ENCODE results near the gene GJC2. TPM values are rescaled to one million over a fixed set of nuclear protein-coding genes. Genes with fewer than 3 reads are reported as not detected.

The GJC2 gene
- total RNA-seq, 4 donors from 2014 or later, result 0.88 to 0.94 TPM; not detected in 2

DNA sequence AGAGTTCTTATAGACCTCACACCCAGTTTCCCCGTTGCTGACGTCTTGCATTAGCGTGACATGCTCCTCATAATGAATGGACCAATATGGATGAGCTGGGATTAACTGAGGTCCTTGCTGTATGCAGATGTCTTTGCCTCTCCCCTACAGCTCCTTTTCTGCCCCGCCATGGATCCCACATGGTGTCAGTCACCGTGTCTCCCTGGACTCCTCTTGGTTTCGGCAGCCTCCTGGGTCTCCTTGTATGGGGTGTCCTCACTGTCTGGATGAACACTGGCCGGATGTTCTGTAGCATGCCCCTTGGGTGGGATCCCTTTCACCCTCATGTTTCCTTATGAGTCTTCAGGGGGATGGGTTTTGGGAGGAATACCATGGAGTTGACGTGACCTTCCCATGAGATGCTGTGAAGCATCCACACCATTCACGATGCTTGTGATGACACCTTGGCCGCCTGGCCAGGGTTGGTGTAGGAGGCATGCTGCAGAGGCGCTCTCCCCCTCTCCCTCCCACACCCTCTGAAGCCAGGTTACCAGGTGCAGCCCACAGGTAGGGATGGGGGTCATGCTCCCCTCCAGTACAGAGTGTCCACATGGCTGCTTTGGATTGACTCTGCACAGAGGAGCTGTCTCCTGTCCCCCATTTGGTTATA lies 4.4 kb downstream of the GJC2 start:
- Histone ChIP-seq H3K9me3 (no peaks in the 10 kb centered on the region), H3K27ac (no peak overlapping the region), H3K27me3 (no peaks in the 10 kb centered on the region), H3K4me1 (peaks cover 0 to 26% (median 0%) of the 10 kb centered on the region in 4 donors), H3K4me3 (no peak overlapping the region), H3K36me3 (peaks cover 0 to under 1% (median 0%) of the 10 kb centered on the region in 3 donors)
- no peak for TF ChIP-seq POLR2A (IDR thresholded peaks at IDR 0.05)
- TF ChIP-seq, protein P1, sequence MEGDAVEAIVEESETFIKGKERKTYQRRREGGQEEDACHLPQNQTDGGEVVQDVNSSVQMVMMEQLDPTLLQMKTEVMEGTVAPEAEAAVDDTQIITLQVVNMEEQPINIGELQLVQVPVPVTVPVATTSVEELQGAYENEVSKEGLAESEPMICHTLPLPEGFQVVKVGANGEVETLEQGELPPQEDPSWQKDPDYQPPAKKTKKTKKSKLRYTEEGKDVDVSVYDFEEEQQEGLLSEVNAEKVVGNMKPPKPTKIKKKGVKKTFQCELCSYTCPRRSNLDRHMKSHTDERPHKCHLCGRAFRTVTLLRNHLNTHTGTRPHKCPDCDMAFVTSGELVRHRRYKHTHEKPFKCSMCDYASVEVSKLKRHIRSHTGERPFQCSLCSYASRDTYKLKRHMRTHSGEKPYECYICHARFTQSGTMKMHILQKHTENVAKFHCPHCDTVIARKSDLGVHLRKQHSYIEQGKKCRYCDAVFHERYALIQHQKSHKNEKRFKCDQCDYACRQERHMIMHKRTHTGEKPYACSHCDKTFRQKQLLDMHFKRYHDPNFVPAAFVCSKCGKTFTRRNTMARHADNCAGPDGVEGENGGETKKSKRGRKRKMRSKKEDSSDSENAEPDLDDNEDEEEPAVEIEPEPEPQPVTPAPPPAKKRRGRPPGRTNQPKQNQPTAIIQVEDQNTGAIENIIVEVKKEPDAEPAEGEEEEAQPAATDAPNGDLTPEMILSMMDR (IDR thresholded peaks at IDR 0.05), result no peak
- no peak for DNase-seq

- no peak overlapping the region for H3K27ac ChIP-seq
- no peak for TF ChIP-seq POLR2A (IDR thresholded peaks at IDR 0.05)
- H3K9me3 ChIP-seq, result no peaks in the 10 kb centered on the region
- H3K36me3 ChIP-seq, result no peaks in the 10 kb centered on the region
- H3K4me1 ChIP-seq, result peaks cover 0 to 19% (median 0%) of the 10 kb centered on the region in 4 donors
- peak in 1 of 3 donors; percentile 46 for DNase-seq
- no peak overlapping the region for H3K4me3 ChIP-seq
- no peaks in the 10 kb centered on the region for H3K27me3 ChIP-seq
These were observed 5.2 kb downstream of the GJC2 start for GRCh38 chr1:228154670-228155571.

GRCh38 chr1:228155596-228156514 lies 6.1 kb downstream of the GJC2 start:
- peaks cover 0 to 9% (median 0%) of the 10 kb centered on the region in 4 donors for H3K4me1 ChIP-seq
- H3K27ac ChIP-seq, result no peak overlapping the region
- DNase-seq, result peak in 1 of 3 donors; percentile 31
- H3K9me3 ChIP-seq, result no peaks in the 10 kb centered on the region
- H3K27me3 ChIP-seq, result no peaks in the 10 kb centered on the region
- TF ChIP-seq, protein P1 (IDR thresholded peaks at IDR 0.05), result no peak
- TF ChIP-seq POLR2A (IDR thresholded peaks at IDR 0.05), result no peak
- H3K4me3 ChIP-seq, result no peak overlapping the region
- H3K36me3 ChIP-seq, result no peaks in the 10 kb centered on the region

- Histone ChIP-seq H3K4me3 (no peak overlapping the region), H3K4me1 (peaks cover 0 to 8% (median 0%) of the 10 kb centered on the region in 4 donors), H3K27ac (no peak overlapping the region), H3K36me3 (no peaks in the 10 kb centered on the region), H3K27me3 (no peaks in the 10 kb centered on the region), H3K9me3 (no peaks in the 10 kb centered on the region)
- DNase-seq, result peak in 1 of 3 donors; percentile 45
- TF ChIP-seq, protein P1 (IDR thresholded peaks at IDR 0.05), result no peak
- no peak for TF ChIP-seq POLR2A (IDR thresholded peaks at IDR 0.05)
These were observed 6.8 kb downstream of the GJC2 start for GRCh38 chr1:228156515-228156881.

DNA sequence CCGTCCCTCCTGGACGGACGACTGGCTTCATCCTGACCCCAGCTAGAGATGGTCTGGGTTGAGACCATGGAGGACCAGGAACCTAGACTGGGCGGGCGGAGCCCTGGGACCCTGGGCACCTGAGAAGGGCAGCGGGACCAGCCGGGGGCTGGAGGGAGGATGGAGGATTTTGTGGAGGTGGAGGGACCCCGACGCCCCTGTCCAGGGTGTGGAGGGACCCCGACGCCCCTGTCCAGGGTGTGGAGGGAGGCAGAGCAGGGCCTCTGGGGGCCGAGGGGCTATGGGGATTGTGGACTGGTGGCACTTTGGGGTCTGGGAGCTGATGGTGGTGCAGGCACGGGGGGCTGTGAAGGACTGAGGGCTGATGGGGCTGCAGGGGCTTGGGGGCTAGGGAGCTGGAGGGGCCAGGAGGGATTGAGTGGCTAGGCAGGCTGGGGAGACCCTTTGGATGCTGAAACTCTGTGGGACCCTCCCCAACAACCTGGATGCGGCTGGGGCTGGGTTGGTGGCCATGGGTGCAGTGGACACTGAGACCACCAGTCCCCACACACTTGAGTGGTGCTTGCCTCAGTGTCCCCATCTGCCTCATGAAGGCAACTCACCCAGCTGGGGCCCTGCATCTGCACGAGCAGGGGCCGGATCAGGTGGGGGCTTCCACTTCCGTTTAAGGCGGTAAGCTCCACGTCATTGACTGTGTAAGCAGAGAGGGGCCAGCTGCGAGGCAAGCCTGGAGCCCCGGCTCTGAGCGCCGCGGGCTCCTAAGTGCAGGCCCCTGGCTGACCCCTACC lies 7.4 kb downstream of the GJC2 start:
- Histone ChIP-seq H3K27ac (no peak overlapping the region), H3K9me3 (no peaks in the 10 kb centered on the region), H3K27me3 (no peaks in the 10 kb centered on the region), H3K4me1 (peaks cover 0 to 12% (median 0%) of the 10 kb centered on the region in 4 donors), H3K4me3 (no peak overlapping the region), H3K36me3 (no peaks in the 10 kb centered on the region)
- no peak for DNase-seq
- TF ChIP-seq, protein P1 (IDR thresholded peaks at IDR 0.05), result no peak
- TF ChIP-seq POLR2A (IDR thresholded peaks at IDR 0.05), result no peak

Measured in Peyer's patch (tissue), 4 donors.